SK-N-SH treated with all-trans-retinoic acid at 6 μM for 48 hours (cell line): ENCODE measurements around the gene AP5Z1.

ENCODE experiments used
- ISL1 ChIP-seq: fragments of 250-450 bp; sonication (Bioruptor Pico); IDR thresholded peaks from 2 replicates; pipeline ENCODE4 v2.1.2; 2022; ENCODE audit warnings: mild to moderate bottlenecking, moderate library complexity
- ZFP30 ChIP-seq: fragments of 450-650 bp; formaldehyde crosslinking; IDR thresholded peaks from 2 replicates; pipeline ENCODE4 v1.5.0; 2022; ENCODE audit warnings: mild to moderate bottlenecking, moderate library complexity

- TF ChIP-seq ISL1 (CRISPR knock-in tag) (no peak), ZFP30 (CRISPR knock-in tag) (no peak)
Measured at GRCh38 chr7:4808565-4808964, 33.1 kb downstream of the AP5Z1 start.
